GM12878 (cell line): ENCODE measurements around the gene ZDHHC9. TPM values are rescaled to one million over a fixed set of nuclear protein-coding genes. Genes with fewer than 3 reads are reported as not detected.
A peak's percentile ranks its signal among the peaks of the same experiment; 100 is the strongest.

ENCODE experiments used
- ATAC-seq: fragments of 200-7000 bp; cut with Tn5 transposase; 3 replicates; pipeline ENCODE4 v1.9.1; 2020; ENCODE audit warnings: mild to moderate bottlenecking, moderate library complexity
- BruUV-seq: library from RNA; stranded (reverse); fragments of 400-500 nt; replicated peaks from 2 replicates; lab custom pipeline; 2021; lab: Mats Ljungman, UMichigan
- CTCF ChIA-PET: fragments of 300-600 bp; sonication (Branson Sonifier 250); formaldehyde crosslinking; extraction: SDS; loops from one replicate; lab custom pipeline; 2021; ENCODE audit warnings: inconsistent platforms; lab: Yijun Ruan, JAX
- POLR2A ChIA-PET: fragments of 350-600 bp; formaldehyde crosslinking; extraction: SDS; loops from one replicate; lab custom pipeline; 2021; ENCODE audit warnings: inconsistent platforms; lab: Charles Lee
- RAD21 ChIA-PET: fragments of 300-600 bp; sonication (Branson Sonifier 250); formaldehyde crosslinking; loops from one replicate; lab custom pipeline; 2023; ENCODE audit warnings: antibody characterized with exemption; ENCODE audit not compliant: unreplicated experiment; lab: Charles Lee
- SMC1A ChIA-PET: fragments of 300-600 bp; sonication (Branson Sonifier 250); formaldehyde crosslinking; loops from one replicate; lab custom pipeline; 2023; ENCODE audit not compliant: unreplicated experiment, uncharacterized antibody; lab: Charles Lee
- DNase-seq: peaks from one replicate; pipeline ENCODE4 v3.0.0-alpha.2; 2011; ENCODE audit warnings: low read depth, low spot score
- FAIRE-seq: peaks from 3 replicates; lab custom pipeline; 2011; peaks lifted over from hg19 to GRCh38; lab: Jason Lieb, UNC
- H2AFZ ChIP-seq: 2 replicates; pipeline ENCODE4 v1.6.0; 2011; ENCODE audit warnings: low read depth, low read length, control low read depth; ENCODE audit not compliant: control insufficient read depth
- H3K27ac ChIP-seq: 2 replicates; pipeline ENCODE4 v1.5.1; 2011; ENCODE audit warnings: control low read depth; ENCODE audit not compliant: control insufficient read depth, insufficient read depth
- H3K27me3 ChIP-seq, 2 experiments: replicated peaks in 1 of 2; 2 replicates each; pipeline versions ENCODE4 v1.6.0 to v1.6.1; 2011; ENCODE audit warnings: low read length in 1 of 2; ENCODE audit not compliant: control insufficient read depth in 2 of 2, insufficient read depth in 2 of 2
- H3K36me3 ChIP-seq, 2 experiments: 2 replicates each; pipeline ENCODE4 v1.5.1; 2011; ENCODE audit warnings: low read length in 1 of 2; ENCODE audit not compliant: control insufficient read depth in 2 of 2, insufficient read depth in 2 of 2
- H3K4me1 ChIP-seq: 2 replicates; pipeline ENCODE4 v1.6.1; 2011; ENCODE audit warnings: mild to moderate bottlenecking, low read length, moderate library complexity, mixed read lengths; ENCODE audit not compliant: control insufficient read depth, insufficient read depth
- H3K4me2 ChIP-seq: 2 replicates; pipeline ENCODE4 v1.6.0; 2011; ENCODE audit warnings: control low read depth; ENCODE audit not compliant: control insufficient read depth, insufficient read depth
- H3K4me3 ChIP-seq: fragments of 200-600 bp; sonication (generic); 2 replicates; pipeline ENCODE4 v1.5.1; 2016
- H3K79me2 ChIP-seq: 2 replicates; pipeline ENCODE4 v1.6.0; 2011; ENCODE audit warnings: low read length; ENCODE audit not compliant: control insufficient read depth, insufficient read depth
- H3K9ac ChIP-seq: 2 replicates; pipeline ENCODE4 v1.8.0; 2011; ENCODE audit warnings: low read length, control low read depth, mixed read lengths; ENCODE audit not compliant: control insufficient read depth, insufficient read depth
- H3K9me3 ChIP-seq: replicated peaks from 3 replicates; pipeline ENCODE4 v1.5.1; 2011; ENCODE audit warnings: mild to moderate bottlenecking, low read length; ENCODE audit not compliant: control insufficient read depth, insufficient read depth
- H4K20me1 ChIP-seq: 2 replicates; pipeline ENCODE4 v1.6.0; 2011; ENCODE audit not compliant: control insufficient read depth, insufficient read depth
- BHLHE40 ChIP-seq, 2 experiments: fragments of 450-650 bp in 1 of 2; IDR thresholded peaks; 2 replicates each; pipeline ENCODE4 v1.6.1; 2011 to 2017; ENCODE audit warnings: low read depth in 2 of 2, borderline replicate concordance in 1 of 2, improper control_type of control experiment in 1 of 2, low read length in 1 of 2, mild to moderate bottlenecking in 1 of 2
- DPF2 ChIP-seq: fragments of 450-650 bp; IDR thresholded peaks from 2 replicates; pipeline ENCODE4 v1.6.1; 2017; ENCODE audit warnings: mild to moderate bottlenecking
- ESRRA ChIP-seq: IDR thresholded peaks from 2 replicates; pipeline ENCODE4 v1.6.1; 2012; ENCODE audit warnings: mild to moderate bottlenecking, low read length, improper control_type of control experiment
- IKZF1 ChIP-seq: fragments of 450-650 bp; conservative IDR thresholded peaks from 2 replicates; pipeline ENCODE4 v1.6.1; 2017; ENCODE audit warnings: antibody characterized with exemption, mild to moderate bottlenecking
- KAT2A ChIP-seq: conservative IDR thresholded peaks from 2 replicates; pipeline ENCODE4 v1.6.1; 2011; ENCODE audit warnings: low read depth, low read length; ENCODE audit not compliant: control insufficient read depth
- LARP7 ChIP-seq: fragments of 450-650 bp; IDR thresholded peaks from 2 replicates; pipeline ENCODE4 v1.6.1; 2017; ENCODE audit warnings: mild to moderate bottlenecking
- MXI1 ChIP-seq: fragments of 150-350 bp; IDR thresholded peaks from 2 replicates; pipeline ENCODE4 v1.6.1; 2011; ENCODE audit warnings: low read depth, mild to moderate bottlenecking, inconsistent platforms, low read length, improper control_type of control experiment
- NBN ChIP-seq: fragments of 450-650 bp; IDR thresholded peaks from 2 replicates; pipeline ENCODE4 v1.6.1; 2016
- NFYB ChIP-seq: IDR thresholded peaks from 2 replicates; pipeline ENCODE4 v1.6.1; 2011; ENCODE audit warnings: low read depth, mild to moderate bottlenecking, low read length, improper control_type of control experiment, moderate library complexity; ENCODE audit not compliant: insufficient read depth
- NR2F1 ChIP-seq: fragments of 450-650 bp; conservative IDR thresholded peaks from 2 replicates; pipeline ENCODE4 v1.6.1; 2017; ENCODE audit warnings: mild to moderate bottlenecking
- POLR2AphosphoS5 ChIP-seq: IDR thresholded peaks from 2 replicates; pipeline ENCODE4 v1.6.1; 2011; ENCODE audit warnings: mild to moderate bottlenecking, low read length, inconsistent platforms
- TBL1XR1 ChIP-seq: IDR thresholded peaks from 2 replicates; pipeline ENCODE4 v1.6.1; 2012; ENCODE audit warnings: low read depth, low read length, improper control_type of control experiment
- USF2 ChIP-seq: IDR thresholded peaks from 2 replicates; pipeline ENCODE4 v1.6.1; 2011; ENCODE audit warnings: low read depth, low read length, improper control_type of control experiment, borderline replicate concordance
- WRNIP1 ChIP-seq: IDR thresholded peaks from 2 replicates; pipeline ENCODE4 v1.6.1; 2011; ENCODE audit warnings: low read depth, low read length, improper control_type of control experiment, borderline replicate concordance
- YY1 ChIP-seq: IDR thresholded peaks from 2 replicates; pipeline ENCODE4 v1.6.1; 2011; ENCODE audit warnings: low read depth, mild to moderate bottlenecking, low read length
- ZNF622 ChIP-seq: fragments of 450-650 bp; IDR thresholded peaks from 2 replicates; pipeline ENCODE4 v1.6.1; 2017; ENCODE audit warnings: mild to moderate bottlenecking, inconsistent platforms
- WGBS: methylation state at CpG from one replicate; pipeline ENCODE4 v1.1.6; 2016; ENCODE audit warnings: low lambda C conversion rate; ENCODE audit not compliant: insufficient replicate concordance, insufficient coverage; ENCODE audit errors: missing lambda C conversion rate; 5-methylcytosine and 5-hydroxymethylcytosine counted together
- in situ Hi-C: fragments of 300-500 bp; cut with MboI; formaldehyde crosslinking; loops from 9 replicates; pipeline ENCODE4 v1.14.3; 2018; ENCODE audit warnings: mixed read lengths
- intact Hi-C: fragments of 100-400 bp; cut with micrococcal nuclease; formaldehyde crosslinking; loops from one replicate; pipeline ENCODE4 v1.14.2; 2022; ENCODE audit not compliant: unreplicated experiment
- polyA plus RNA-seq, 11 experiments: library from polyadenylated mRNA; depleted of rRNA in 4 of 11; unstranded in 6 of 11; stranded (reverse) in 5 of 11; fragments of >200 nt; fragmentation: Nextera tagmentation in 4 of 11; fragmentation: Illumina TruSeq in 1 of 11; extraction: Ambion mirVana in 4 of 11; extraction: Trizol in 1 of 11; gene quantifications; 1 replicate in 1 of 11; 2 replicates in 10 of 11; pipeline versions ENCODE4 v1.2.1 to v1.2.3, GENCODE V29; 2011 to 2016; ENCODE audit warnings: inconsistent platforms in 2 of 11, missing spikeins in 2 of 11, low read depth in 1 of 11
- total RNA-seq, 4 experiments: library from RNA; depleted of rRNA in 3 of 4; stranded (reverse); fragments of >200 nt in 3 of 4; fragmentation: Illumina TruSeq in 1 of 4; extraction: Trizol in 1 of 4; gene quantifications; 2 replicates each; pipeline versions ENCODE4 v1.2.1 to v1.2.3, GENCODE V29; 2013 to 2021
- TF ChIP-seq, protein P1 (sequence below): IDR thresholded peaks from 2 replicates; pipeline ENCODE4 v1.6.1; 2012; ENCODE audit warnings: mild to moderate bottlenecking, low read depth, low read length
- TF ChIP-seq, protein P2 (sequence below): IDR thresholded peaks from 2 replicates; pipeline ENCODE4 v1.6.1; 2012; ENCODE audit warnings: low read depth, low read length, improper control_type of control experiment

Gene ZDHHC9
- total and polyA plus RNA-seq, 10 of the 15 experiments (the other 5 are each of a cell fraction or from before 2014, with no cell fraction given) = 1.8 to 13.0 (median 5.4) TPM

GRCh38 chrX:129781680-129782495 lies 61.8 kb downstream of the ZDHHC9 start:
- WGBS = 12% methylated on average over 10 of the region's 10 CpGs
- Histone ChIP-seq H3K27ac (peak overlapping the region; percentile 96), H2AFZ (no peak overlapping the region), H3K9me3 (no peaks in the 10 kb centered on the region), H3K9ac (peak overlapping the region; percentile 93), H3K36me3 (peaks cover 0 to 8% of the 10 kb centered on the region in 2 experiments; a peak in 2 of 4 replicates), H3K4me1 (peaks cover 50% of the 10 kb centered on the region), H3K4me2 (peak overlapping the region; percentile 92), H3K27me3 (no peaks in the 10 kb centered on the region), H3K4me3 (peak overlapping the region; percentile 84), H3K79me2 (peaks cover 71% of the 10 kb centered on the region), H4K20me1 (no peaks in the 10 kb centered on the region)
- no TSS peak for BruUV-seq
- FAIRE-seq = no peak
- ChIA-PET RAD21 (interaction anchor here (1.0 to 7.0 kb wide), 13 partner anchors 8 to 327 kb away, joined by 3 to 166 read pairs (median 4); partner anchors contain the start of gene XPNPEP2), POLR2A (interaction anchor here (0.6 to 11.2 kb wide), 9 partner anchors 11 to 392 kb away, joined by 3 to 169 read pairs (median 3); partner anchors contain the start of gene UTP14A), CTCF (interaction anchor here (0.6 to 4.9 kb wide), 11 partner anchors 10 to 279 kb away, joined by 3 to 66 read pairs (median 3); no protein-coding TSS in a partner anchor), SMC1A (interaction anchor here (0.9 to 14.8 kb wide), 12 partner anchors 8 to 304 kb away, joined by 3 to 165 read pairs (median 4); no protein-coding TSS in a partner anchor)
- ATAC-seq = peak; percentile 1; the same call in 2 of the 3 replicates
- in situ Hi-C loops (no loop called here), intact Hi-C loops (loop anchor here (1.0 to 2.0 kb wide), 2 partner anchors 13 to 23 kb away; no protein-coding TSS in a partner anchor)
- DNase-seq = no peak
- TF ChIP-seq, protein P1, sequence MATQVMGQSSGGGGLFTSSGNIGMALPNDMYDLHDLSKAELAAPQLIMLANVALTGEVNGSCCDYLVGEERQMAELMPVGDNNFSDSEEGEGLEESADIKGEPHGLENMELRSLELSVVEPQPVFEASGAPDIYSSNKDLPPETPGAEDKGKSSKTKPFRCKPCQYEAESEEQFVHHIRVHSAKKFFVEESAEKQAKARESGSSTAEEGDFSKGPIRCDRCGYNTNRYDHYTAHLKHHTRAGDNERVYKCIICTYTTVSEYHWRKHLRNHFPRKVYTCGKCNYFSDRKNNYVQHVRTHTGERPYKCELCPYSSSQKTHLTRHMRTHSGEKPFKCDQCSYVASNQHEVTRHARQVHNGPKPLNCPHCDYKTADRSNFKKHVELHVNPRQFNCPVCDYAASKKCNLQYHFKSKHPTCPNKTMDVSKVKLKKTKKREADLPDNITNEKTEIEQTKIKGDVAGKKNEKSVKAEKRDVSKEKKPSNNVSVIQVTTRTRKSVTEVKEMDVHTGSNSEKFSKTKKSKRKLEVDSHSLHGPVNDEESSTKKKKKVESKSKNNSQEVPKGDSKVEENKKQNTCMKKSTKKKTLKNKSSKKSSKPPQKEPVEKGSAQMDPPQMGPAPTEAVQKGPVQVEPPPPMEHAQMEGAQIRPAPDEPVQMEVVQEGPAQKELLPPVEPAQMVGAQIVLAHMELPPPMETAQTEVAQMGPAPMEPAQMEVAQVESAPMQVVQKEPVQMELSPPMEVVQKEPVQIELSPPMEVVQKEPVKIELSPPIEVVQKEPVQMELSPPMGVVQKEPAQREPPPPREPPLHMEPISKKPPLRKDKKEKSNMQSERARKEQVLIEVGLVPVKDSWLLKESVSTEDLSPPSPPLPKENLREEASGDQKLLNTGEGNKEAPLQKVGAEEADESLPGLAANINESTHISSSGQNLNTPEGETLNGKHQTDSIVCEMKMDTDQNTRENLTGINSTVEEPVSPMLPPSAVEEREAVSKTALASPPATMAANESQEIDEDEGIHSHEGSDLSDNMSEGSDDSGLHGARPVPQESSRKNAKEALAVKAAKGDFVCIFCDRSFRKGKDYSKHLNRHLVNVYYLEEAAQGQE = peak; percentile 73
- TF ChIP-seq DPF2 (peak; percentile 58), TBL1XR1 (no peak), ESRRA (no peak), NFYB (no peak), BHLHE40 (IDR thresholded peaks at IDR 0.05; ENCODE audit: borderline replicate concordance in 1 of 2, low read depth in 2 of 2, low read length in 1 of 2) (peak; percentile 58 to 78; a peak in 3 of 4 replicates), WRNIP1 (0 out of 2 replicates have a peak, but pooled peaks have one; percentile 15), LARP7 (peak; percentile 57; the same call in 1 of the 2 replicates), ZNF622 (no peak), USF2 (no peak), MXI1 (peak; percentile 62; the same call in 1 of the 2 replicates), NBN (no peak), YY1 (no peak), POLR2AphosphoS5 (peak; percentile 66; the same call in 1 of the 2 replicates), KAT2A (no peak), NR2F1 (0 out of 2 replicates have a peak, but pooled peaks have one; percentile 5), IKZF1 (peak; percentile 1)
- TF ChIP-seq, protein P2, sequence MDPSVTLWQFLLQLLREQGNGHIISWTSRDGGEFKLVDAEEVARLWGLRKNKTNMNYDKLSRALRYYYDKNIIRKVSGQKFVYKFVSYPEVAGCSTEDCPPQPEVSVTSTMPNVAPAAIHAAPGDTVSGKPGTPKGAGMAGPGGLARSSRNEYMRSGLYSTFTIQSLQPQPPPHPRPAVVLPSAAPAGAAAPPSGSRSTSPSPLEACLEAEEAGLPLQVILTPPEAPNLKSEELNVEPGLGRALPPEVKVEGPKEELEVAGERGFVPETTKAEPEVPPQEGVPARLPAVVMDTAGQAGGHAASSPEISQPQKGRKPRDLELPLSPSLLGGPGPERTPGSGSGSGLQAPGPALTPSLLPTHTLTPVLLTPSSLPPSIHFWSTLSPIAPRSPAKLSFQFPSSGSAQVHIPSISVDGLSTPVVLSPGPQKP = no peak
